ENCODE results near the gene RBBP8. TPM values are rescaled to one million over a fixed set of nuclear protein-coding genes. Genes with fewer than 3 reads are reported as not detected.

Gene RBBP8
- total RNA-seq, 1 donor from 2014 or later: 53.7 TPM

- H3K4me1 Mint-ChIP-seq: no peaks in the 10 kb centered on the region
- TF ChIP-seq, protein P1, sequence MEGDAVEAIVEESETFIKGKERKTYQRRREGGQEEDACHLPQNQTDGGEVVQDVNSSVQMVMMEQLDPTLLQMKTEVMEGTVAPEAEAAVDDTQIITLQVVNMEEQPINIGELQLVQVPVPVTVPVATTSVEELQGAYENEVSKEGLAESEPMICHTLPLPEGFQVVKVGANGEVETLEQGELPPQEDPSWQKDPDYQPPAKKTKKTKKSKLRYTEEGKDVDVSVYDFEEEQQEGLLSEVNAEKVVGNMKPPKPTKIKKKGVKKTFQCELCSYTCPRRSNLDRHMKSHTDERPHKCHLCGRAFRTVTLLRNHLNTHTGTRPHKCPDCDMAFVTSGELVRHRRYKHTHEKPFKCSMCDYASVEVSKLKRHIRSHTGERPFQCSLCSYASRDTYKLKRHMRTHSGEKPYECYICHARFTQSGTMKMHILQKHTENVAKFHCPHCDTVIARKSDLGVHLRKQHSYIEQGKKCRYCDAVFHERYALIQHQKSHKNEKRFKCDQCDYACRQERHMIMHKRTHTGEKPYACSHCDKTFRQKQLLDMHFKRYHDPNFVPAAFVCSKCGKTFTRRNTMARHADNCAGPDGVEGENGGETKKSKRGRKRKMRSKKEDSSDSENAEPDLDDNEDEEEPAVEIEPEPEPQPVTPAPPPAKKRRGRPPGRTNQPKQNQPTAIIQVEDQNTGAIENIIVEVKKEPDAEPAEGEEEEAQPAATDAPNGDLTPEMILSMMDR (conservative IDR thresholded peaks at IDR 0.05): no peak
- no peak overlapping the region for H3K27ac Mint-ChIP-seq (ENCODE audit: unreplicated experiment)
- no peak for DNase-seq (ENCODE audit: low read depth, low spot score)
- H3K36me3 Mint-ChIP-seq (ENCODE audit: low read depth): peaks cover 4% of the 10 kb centered on the region
- H3K9me3 Mint-ChIP-seq: peaks cover 7% of the 10 kb centered on the region
- H3K27me3 Mint-ChIP-seq (ENCODE audit: low read depth): no peaks in the 10 kb centered on the region
- H3K4me3 Mint-ChIP-seq: no peak overlapping the region
Measured at GRCh38 chr18:23066504-23067039, 133.4 kb downstream of the RBBP8 start.

- H3K9me3 Mint-ChIP-seq: peaks cover 7% of the 10 kb centered on the region
- no peak overlapping the region for H3K27ac Mint-ChIP-seq (ENCODE audit: unreplicated experiment)
- TF ChIP-seq, protein P1 (conservative IDR thresholded peaks at IDR 0.05): no peak
- no peaks in the 10 kb centered on the region for H3K4me1 Mint-ChIP-seq
- no peak for DNase-seq (ENCODE audit: low read depth, low spot score)
- H3K27me3 Mint-ChIP-seq (ENCODE audit: low read depth): no peaks in the 10 kb centered on the region
- H3K4me3 Mint-ChIP-seq: no peak overlapping the region
- peaks cover 4% of the 10 kb centered on the region for H3K36me3 Mint-ChIP-seq (ENCODE audit: low read depth)
Measured at GRCh38 chr18:23067236-23067635, 134.1 kb downstream of the RBBP8 start.

GRCh38 chr18:23068011-23068410 is 134.9 kb downstream of the RBBP8 start:
- DNase-seq (ENCODE audit: low read depth, low spot score): no peak
- peaks cover 6% of the 10 kb centered on the region for H3K9me3 Mint-ChIP-seq
- no peak overlapping the region for H3K4me3 Mint-ChIP-seq
- H3K27me3 Mint-ChIP-seq (ENCODE audit: low read depth): no peaks in the 10 kb centered on the region
- no peaks in the 10 kb centered on the region for H3K4me1 Mint-ChIP-seq
- TF ChIP-seq, protein P1 (conservative IDR thresholded peaks at IDR 0.05): no peak
- no peak overlapping the region for H3K27ac Mint-ChIP-seq (ENCODE audit: unreplicated experiment)
- peaks cover 4% of the 10 kb centered on the region for H3K36me3 Mint-ChIP-seq (ENCODE audit: low read depth)

DNA sequence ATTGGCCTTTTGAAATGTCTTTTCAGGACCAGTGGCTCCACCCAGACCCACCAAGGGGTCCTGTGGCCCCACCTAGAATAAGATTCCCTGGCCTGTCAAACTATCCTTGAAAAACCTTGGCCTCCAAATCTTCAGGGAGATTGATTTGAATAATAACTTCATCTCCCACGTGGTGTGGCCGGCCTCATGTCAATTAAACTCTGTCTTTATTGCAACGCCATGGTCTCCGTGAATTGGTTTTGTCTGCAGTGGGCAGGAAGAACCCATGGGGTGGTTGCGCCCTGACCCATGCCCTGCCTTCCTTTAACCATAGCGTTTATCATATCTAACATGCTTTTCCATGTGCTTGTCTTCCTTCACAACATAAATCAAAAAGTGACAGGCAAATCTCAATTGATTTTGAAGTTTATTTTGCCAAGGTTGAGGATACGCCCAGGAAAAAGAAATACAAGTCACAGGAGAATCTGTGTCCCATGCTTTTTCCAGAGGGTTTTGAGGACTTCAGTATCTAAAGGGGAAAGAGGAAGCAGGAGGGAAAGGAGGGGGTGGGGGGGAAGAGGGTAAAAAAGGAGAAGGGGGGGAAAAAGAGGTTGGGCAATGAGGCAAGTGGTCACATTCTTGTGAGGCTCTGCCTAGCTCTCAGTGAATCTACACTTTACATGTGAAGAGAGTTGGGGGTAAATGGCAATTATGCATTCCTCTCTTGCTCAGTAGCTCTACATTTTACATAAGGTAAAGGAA is 135.6 kb downstream of the RBBP8 start:
- TF ChIP-seq, protein P1 (conservative IDR thresholded peaks at IDR 0.05): no peak
- no peaks in the 10 kb centered on the region for H3K4me1 Mint-ChIP-seq
- DNase-seq (ENCODE audit: low read depth, low spot score): no peak

GRCh38 chr18:23069481-23069880 is 136.4 kb downstream of the RBBP8 start:
- Mint-ChIP-seq H3K27ac (ENCODE audit: unreplicated experiment) (no peak overlapping the region), H3K4me3 (no peak overlapping the region), H3K4me1 (no peaks in the 10 kb centered on the region), H3K27me3 (ENCODE audit: low read depth) (no peaks in the 10 kb centered on the region), H3K36me3 (ENCODE audit: low read depth) (no peaks in the 10 kb centered on the region), H3K9me3 (no peaks in the 10 kb centered on the region)
- no peak for DNase-seq (ENCODE audit: low read depth, low spot score)
- TF ChIP-seq, protein P1 (conservative IDR thresholded peaks at IDR 0.05): no peak

More for the DNA sequence above, 135.6 kb downstream of the RBBP8 start:
- Mint-ChIP-seq H3K36me3 (ENCODE audit: low read depth) (no peaks in the 10 kb centered on the region), H3K27ac (ENCODE audit: unreplicated experiment) (no peak overlapping the region), H3K27me3 (ENCODE audit: low read depth) (no peaks in the 10 kb centered on the region), H3K4me3 (no peak overlapping the region), H3K9me3 (no peaks in the 10 kb centered on the region)
